GM21423 (cell line): Measurements from ENCODE around the gene LTBP4.

Experiments
- ATAC-seq: cut with Tn5 transposase; IDR thresholded peaks from one replicate; pipeline ENCODE4 v1.9.1; 2021; ENCODE audit warnings: mild to moderate bottlenecking, moderate library complexity; ENCODE audit not compliant: unreplicated experiment

The LTBP4 gene

DNA sequence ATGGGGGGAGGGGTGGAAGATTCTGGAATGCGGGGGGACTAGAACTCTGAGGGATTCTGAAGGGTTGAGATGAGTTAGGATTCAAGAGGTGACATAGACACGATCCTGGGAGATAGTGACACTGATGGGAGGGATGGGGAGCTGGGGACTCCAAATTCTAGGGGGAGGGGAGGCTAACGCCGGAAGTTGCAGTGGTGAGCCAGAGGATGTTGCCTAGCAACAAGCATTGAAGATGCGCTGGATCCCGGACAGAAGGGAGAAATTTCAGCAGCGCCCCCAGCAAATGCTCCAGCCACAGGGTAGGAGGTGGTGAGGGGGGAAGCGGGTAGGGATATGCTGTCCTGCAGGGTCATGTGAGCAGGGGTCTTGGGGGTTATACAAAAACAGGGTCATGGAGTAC lies 6.9 kb upstream of the LTBP4 start:
- ATAC-seq, result no peak

DNA sequence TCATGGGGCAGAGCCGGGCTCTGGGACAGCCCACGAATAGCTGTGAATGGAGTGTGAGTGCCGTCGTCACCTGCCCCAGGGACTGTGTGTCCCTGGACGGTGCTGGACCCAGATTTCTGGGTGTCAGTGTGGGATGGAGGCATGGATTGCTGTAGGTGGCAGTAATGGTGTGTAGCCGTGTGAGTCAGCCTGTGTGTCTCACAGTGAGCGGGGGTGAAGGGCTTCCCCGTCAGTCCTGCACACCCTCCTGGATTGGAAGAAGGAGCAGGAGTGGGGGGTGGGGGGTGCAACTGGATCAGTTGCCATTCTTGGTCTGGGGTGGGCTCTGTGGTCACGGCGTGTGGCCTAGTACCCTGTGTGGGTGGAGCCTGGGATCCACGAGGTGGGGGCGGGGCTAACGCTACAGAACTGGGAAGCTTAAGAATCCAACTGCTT lies 6.5 kb upstream of the LTBP4 start:
- no peak for ATAC-seq

DNA sequence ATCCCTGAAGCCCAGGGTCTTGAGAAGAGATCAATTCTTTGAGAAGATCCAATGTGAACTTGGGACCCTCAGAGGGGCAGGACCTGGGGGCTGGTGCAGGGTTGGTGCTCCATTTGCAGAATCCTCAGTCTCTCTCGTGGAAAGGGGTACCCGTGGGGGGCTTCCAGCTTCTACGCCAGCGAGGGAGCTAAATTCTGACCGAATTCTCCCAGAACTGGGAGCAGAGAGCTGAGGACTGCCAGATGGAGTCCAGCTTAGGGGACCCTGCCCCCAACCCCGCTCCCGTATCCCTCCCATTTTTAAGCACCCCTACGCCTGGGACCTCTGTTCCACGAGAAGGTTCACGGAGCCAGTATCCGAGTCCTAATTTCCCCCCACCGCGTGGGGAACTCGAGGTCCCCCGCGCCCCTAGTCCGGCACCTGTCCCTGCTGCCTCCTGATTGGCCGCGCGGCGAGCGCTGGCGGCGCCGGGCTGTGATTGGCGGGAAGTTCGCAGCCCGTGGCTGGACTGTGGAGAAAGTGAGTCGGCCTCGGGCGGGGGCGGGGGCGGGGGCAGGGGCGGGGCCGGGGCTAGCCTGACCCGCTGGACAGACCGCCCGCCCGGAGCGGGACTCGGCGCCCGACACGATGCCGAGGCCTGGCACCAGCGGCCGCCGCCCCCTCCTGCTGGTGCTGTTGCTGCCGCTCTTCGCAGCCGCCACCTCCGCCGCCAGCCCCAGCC lies 4.4 kb upstream of the LTBP4 start:
- ATAC-seq, result no peak

- no peak for ATAC-seq
Measured at GRCh38 chr19:40597329-40597838, 3.8 kb upstream of the LTBP4 start.

DNA sequence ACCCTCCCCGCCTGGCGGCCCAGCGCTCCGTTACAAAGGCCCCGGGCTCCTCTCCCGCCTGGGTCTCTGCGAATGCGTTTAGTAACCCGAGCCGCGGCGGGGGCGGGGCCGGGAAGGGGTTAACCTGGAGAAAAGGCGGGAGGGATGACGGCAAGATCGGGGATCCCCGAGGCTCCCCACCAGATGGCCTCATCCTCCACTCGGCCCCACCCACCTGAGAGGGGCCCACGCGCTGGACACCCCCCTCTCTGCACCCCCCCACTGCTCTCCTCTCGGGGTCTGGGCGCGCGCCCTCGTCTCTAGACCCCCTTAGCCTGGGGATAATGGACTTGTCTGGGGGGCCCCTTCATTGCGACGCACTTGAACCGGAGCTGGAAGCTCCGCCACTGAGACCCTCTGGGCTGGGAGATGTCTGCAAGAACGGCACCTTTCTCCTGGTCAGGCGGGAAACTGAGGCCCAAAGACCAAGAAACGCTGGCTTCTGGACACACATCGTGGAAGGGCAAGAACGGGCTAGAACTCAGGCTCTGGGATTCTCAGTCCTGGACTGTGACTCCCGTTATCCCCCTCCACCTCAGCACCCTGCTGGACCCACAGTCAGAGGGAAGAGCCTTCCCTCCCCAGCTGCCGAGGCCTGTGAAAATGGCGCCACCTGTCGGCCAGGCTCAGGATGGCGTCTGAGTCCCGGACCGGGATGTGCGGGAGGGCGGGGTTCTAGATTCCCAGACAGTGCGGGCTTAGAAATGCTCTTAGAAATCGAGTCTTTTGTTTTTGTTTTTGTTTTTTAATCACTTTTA lies 2.9 kb upstream of the LTBP4 start:
- ATAC-seq, result no peak

- no peak for ATAC-seq
Measured at GRCh38 chr19:40598918-40599307, 2.3 kb upstream of the LTBP4 start.

- ATAC-seq, result no peak
Measured at GRCh38 chr19:40599331-40599901, 1.8 kb upstream of the LTBP4 start.

GRCh38 chr19:40599902-40600569 lies 1.1 kb upstream of the LTBP4 start:
- ATAC-seq, result no peak

- ATAC-seq, result no peak
Measured at GRCh38 chr19:40600570-40601133, 517 bp upstream of the LTBP4 start.

DNA sequence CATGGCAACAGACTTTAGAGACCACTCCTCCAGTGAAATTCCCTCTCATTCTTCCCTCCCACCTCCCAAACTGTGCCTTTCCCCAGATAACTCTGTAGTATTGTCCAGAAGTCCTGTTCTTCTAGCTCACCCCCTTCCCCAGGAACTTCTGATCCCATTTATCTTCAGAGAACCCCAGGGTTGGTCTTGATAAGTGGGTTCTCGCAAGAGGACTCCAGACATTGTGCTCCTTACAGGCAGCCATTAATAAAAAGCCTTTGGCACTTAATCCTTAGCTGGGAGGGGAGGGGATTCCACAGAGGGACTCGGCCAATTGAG lies 1.9 kb downstream of the LTBP4 start:
- no peak for ATAC-seq

GRCh38 chr19:40603389-40604170 lies 2.4 kb downstream of the LTBP4 start:
- ATAC-seq, result peak; percentile 79

GRCh38 chr19:40604171-40604646 lies 3.0 kb downstream of the LTBP4 start:
- no peak for ATAC-seq

DNA sequence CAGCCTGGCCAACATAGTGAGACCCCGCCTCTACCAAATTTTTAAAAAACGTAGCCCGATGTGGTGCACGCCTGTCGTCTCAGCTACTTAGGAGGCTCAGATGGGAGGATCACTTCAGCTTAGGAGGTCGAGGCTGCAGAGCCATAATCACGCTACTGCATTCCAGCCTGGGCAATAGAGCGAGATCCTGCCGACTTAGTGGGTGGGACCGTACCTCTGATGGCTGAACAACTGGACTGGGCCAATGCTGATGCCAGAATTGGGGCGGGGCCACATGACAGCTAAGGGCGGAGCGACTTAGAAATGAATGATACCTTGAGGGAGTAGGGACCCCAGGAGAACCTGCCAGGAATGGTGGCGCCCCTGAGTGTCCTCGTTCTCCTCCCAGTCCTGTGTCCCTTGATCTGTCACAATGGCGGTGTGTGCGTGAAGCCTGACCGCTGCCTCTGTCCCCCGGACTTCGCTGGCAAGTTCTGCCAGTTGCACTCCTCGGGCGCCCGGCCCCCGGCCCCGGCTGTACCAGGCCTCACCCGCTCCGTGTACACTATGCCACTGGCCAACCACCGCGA lies 3.6 kb downstream of the LTBP4 start:
- no peak for ATAC-seq

GRCh38 chr19:40605216-40605971 lies 4.2 kb downstream of the LTBP4 start:
- ATAC-seq, result no peak

DNA sequence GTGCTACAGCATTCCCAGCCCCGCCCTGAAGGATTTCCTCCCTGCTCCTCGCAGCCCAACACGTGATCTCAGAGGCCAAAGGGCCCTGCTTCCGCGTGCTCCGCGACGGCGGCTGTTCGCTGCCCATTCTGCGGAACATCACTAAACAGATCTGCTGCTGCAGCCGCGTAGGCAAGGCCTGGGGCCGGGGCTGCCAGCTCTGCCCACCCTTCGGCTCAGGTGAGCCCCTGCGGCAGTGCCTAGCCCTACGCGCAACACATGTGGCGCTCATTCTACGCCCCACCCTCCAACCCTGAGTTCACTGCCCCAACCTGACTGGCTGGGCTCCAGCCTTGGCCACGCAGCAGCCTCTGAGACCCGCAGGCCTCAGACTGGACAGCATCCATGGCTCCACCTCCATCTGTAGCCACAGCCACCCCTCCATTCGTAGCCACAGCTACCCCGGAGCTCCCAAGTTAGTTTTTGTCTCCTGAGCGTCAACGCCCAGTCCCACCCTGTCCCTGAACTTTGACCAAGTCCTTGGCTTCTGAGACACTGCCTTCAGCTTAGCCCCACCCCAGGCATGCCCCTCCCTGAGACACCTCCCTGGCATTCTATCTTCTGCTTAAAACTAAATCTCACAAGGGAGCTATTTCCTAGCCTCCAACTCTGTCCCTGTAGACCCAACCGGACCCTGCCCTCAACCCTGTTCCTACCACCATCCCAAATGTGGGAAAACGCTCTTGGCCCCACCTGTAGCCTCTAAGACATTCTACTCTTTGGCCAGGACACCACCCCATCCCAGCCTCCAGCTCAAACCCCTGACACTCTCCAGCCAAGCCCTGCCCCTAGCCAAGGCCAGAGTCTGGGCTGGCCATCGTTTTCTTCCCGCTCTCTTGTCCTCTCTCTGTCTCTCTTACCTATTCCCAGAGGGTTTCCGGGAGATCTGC lies 6.4 kb downstream of the LTBP4 start:
- ATAC-seq, result no peak

- ATAC-seq, result no peak
Measured at GRCh38 chr19:40608240-40608621, 7.1 kb downstream of the LTBP4 start.

- ATAC-seq, result no peak
Measured at GRCh38 chr19:40608957-40609356, 7.8 kb downstream of the LTBP4 start.
